GM19372 (cell line): ENCODE results near the gene DNAJC9.

Experiments
- ATAC-seq: cut with Tn5 transposase; IDR thresholded peaks from one replicate; pipeline ENCODE4 v1.9.1; 2021; ENCODE audit warnings: mild to moderate bottlenecking, low read depth, moderate library complexity; ENCODE audit not compliant: unreplicated experiment

The DNAJC9 gene

GRCh38 chr10:73244866-73245477 is 2.1 kb downstream of the DNAJC9 start:
- no peak for ATAC-seq

GRCh38 chr10:73239908-73240307 is 7.1 kb downstream of the DNAJC9 start:
- ATAC-seq, result no peak

GRCh38 chr10:73238990-73239566 is 8.0 kb downstream of the DNAJC9 start:
- ATAC-seq, result no peak

GRCh38 chr10:73234695-73235094 is 12.4 kb downstream of the DNAJC9 start:
- ATAC-seq, result no peak

GRCh38 chr10:73233883-73234282 is 13.2 kb downstream of the DNAJC9 start:
- ATAC-seq, result no peak

- no peak for ATAC-seq
Observed at GRCh38 chr10:73232887-73233286, 14.2 kb downstream of the DNAJC9 start.

GRCh38 chr10:73229567-73229966 is 17.5 kb downstream of the DNAJC9 start:
- no peak for ATAC-seq

GRCh38 chr10:73228247-73228646 is 18.8 kb downstream of the DNAJC9 start:
- no peak for ATAC-seq

- no peak for ATAC-seq
Observed at GRCh38 chr10:73226663-73227062, 20.4 kb downstream of the DNAJC9 start.

GRCh38 chr10:73225518-73225917 is 21.5 kb downstream of the DNAJC9 start:
- no peak for ATAC-seq

- no peak for ATAC-seq
Observed at GRCh38 chr10:73220989-73221388, 26.1 kb downstream of the DNAJC9 start.

- ATAC-seq, result no peak
Observed at GRCh38 chr10:73219384-73219783, 27.7 kb downstream of the DNAJC9 start.

- ATAC-seq, result no peak
Observed at GRCh38 chr10:73218431-73219191, 28.4 kb downstream of the DNAJC9 start.

GRCh38 chr10:73217628-73218027 is 29.4 kb downstream of the DNAJC9 start:
- no peak for ATAC-seq

GRCh38 chr10:73215749-73216148 is 31.3 kb downstream of the DNAJC9 start:
- ATAC-seq, result no peak

- ATAC-seq, result no peak
Observed at GRCh38 chr10:73211106-73211811, 35.8 kb downstream of the DNAJC9 start.

- ATAC-seq, result no peak
Observed at GRCh38 chr10:73210395-73211105, 36.5 kb downstream of the DNAJC9 start.

GRCh38 chr10:73209705-73210104 is 37.4 kb downstream of the DNAJC9 start:
- ATAC-seq, result no peak

- ATAC-seq, result no peak
Observed at GRCh38 chr10:73207883-73208282, 39.2 kb downstream of the DNAJC9 start.

- ATAC-seq, result no peak
Observed at GRCh38 chr10:73206385-73206784, 40.7 kb downstream of the DNAJC9 start.

- no peak for ATAC-seq
Observed at GRCh38 chr10:73205890-73206289, 41.2 kb downstream of the DNAJC9 start.
